Measurements from ENCODE around the gene MSH3. TPM values are rescaled to one million over a fixed set of nuclear protein-coding genes. Genes with fewer than 3 reads are reported as not detected.

The MSH3 gene
- polyA plus RNA-seq, 2 of the 4 experiments (the other 2 are of a cell fraction), result 9.3 to 13.1 TPM

DNA sequence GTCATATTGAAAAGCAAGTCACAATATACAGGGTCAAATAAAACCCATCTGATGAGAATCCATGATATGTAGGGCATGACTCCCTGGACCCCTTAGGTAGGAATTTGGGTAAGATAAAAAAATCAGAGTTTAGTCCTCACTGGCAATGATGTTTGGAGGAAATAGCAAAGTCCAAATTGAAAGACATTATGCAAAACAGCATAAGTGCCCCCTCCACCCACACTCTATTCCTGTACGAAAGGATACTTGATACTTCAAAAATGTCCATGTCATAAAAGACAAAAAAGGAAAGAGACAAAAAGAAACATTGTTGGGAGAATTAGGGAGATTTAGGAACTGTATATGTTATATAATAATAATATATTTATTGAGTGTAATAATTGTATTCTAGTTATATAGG lies 209.7 kb downstream of the MSH3 start:
- DNase-seq (ENCODE audit: low read depth in 1 of 2, low spot score in 1 of 2) (no peak), ATAC-seq (no peak), FAIRE-seq (no peak)
- H3K4me2 ChIP-seq, result no peak overlapping the region
- ChIA-PET CTCF (no interaction called here), POLR2A (no interaction called here)
- no peaks in the 10 kb centered on the region for H3K9me3 ChIP-seq
- no peak overlapping the region for H3K4me3 ChIP-seq
- WGBS (ENCODE audit: missing lambda C conversion rate), result 94% methylated on average over 1 of the region's 1 CpG
- H3K4me1 ChIP-seq, result peaks cover 8% of the 10 kb centered on the region; the same call in 1 of the 3 replicates
- TF ChIP-seq, protein P1, sequence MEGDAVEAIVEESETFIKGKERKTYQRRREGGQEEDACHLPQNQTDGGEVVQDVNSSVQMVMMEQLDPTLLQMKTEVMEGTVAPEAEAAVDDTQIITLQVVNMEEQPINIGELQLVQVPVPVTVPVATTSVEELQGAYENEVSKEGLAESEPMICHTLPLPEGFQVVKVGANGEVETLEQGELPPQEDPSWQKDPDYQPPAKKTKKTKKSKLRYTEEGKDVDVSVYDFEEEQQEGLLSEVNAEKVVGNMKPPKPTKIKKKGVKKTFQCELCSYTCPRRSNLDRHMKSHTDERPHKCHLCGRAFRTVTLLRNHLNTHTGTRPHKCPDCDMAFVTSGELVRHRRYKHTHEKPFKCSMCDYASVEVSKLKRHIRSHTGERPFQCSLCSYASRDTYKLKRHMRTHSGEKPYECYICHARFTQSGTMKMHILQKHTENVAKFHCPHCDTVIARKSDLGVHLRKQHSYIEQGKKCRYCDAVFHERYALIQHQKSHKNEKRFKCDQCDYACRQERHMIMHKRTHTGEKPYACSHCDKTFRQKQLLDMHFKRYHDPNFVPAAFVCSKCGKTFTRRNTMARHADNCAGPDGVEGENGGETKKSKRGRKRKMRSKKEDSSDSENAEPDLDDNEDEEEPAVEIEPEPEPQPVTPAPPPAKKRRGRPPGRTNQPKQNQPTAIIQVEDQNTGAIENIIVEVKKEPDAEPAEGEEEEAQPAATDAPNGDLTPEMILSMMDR (IDR thresholded peaks at IDR 0.05), result no peak
- TF ChIP-seq GATA3 (IDR thresholded peaks at IDR 0.05; ENCODE audit: borderline replicate concordance), result no peak
- TF ChIP-seq CEBPB (IDR thresholded peaks at IDR 0.05), result no peak
- no peak for TF ChIP-seq CHD2 (IDR thresholded peaks at IDR 0.05; ENCODE audit: low read length, partially characterized antibody)
- H3K27ac ChIP-seq, result no peak overlapping the region

DNA sequence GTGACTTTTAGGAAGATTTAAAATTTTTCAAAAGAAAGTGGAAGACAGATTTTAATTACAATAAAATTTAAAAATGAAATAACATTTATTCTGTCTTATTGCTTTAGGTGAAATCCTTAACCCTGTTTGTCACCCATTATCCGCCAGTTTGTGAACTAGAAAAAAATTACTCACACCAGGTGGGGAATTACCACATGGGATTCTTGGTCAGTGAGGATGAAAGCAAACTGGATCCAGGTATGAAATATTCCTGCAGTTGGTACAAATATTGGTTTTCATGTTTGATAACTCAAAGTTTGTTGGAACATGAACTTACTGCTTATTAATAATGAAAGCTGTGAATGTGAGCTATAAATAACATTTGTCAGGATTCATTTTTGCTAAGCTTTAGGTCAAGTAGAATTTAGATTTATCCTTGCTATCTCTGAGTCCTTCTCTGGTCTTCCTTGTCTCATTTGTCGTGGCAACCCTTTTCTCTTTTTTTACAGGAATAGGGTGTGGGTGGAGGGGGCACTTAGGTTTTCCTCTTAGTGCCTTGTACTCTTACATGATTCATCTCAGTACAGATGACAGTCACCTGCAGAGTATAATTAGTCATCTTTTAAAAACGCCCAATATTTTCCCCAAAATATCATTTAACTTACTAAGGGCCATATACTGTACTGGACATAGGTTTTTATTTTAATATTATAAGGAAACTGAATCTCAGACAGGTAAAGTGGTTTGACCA lies 210.4 kb downstream of the MSH3 start:
- ATAC-seq (no peak), DNase-seq (ENCODE audit: low read depth in 1 of 2, low spot score in 1 of 2) (no peak), FAIRE-seq (no peak)
- H3K27ac ChIP-seq, result no peak overlapping the region
- no peak overlapping the region for H3K4me2 ChIP-seq
- no peak overlapping the region for H3K4me3 ChIP-seq
- WGBS (ENCODE audit: missing lambda C conversion rate), result 72% methylated on average over 3 of the region's 3 CpGs
- POLR2A ChIA-PET, result no interaction called here
- CTCF ChIA-PET, result no interaction called here
- peaks cover 8% of the 10 kb centered on the region; the same call in 1 of the 3 replicates for H3K4me1 ChIP-seq
- no peaks in the 10 kb centered on the region for H3K9me3 ChIP-seq
- TF ChIP-seq, protein P2, sequence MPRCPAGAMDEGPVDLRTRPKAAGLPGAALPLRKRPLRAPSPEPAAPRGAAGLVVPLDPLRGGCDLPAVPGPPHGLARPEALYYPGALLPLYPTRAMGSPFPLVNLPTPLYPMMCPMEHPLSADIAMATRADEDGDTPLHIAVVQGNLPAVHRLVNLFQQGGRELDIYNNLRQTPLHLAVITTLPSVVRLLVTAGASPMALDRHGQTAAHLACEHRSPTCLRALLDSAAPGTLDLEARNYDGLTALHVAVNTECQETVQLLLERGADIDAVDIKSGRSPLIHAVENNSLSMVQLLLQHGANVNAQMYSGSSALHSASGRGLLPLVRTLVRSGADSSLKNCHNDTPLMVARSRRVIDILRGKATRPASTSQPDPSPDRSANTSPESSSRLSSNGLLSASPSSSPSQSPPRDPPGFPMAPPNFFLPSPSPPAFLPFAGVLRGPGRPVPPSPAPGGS (IDR thresholded peaks at IDR 0.05), result no peak
- TF ChIP-seq, protein P3, sequence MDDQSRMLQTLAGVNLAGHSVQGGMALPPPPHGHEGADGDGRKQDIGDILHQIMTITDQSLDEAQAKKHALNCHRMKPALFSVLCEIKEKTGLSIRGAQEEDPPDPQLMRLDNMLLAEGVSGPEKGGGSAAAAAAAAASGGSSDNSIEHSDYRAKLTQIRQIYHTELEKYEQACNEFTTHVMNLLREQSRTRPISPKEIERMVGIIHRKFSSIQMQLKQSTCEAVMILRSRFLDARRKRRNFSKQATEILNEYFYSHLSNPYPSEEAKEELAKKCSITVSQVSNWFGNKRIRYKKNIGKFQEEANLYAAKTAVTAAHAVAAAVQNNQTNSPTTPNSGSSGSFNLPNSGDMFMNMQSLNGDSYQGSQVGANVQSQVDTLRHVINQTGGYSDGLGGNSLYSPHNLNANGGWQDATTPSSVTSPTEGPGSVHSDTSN (IDR thresholded peaks at IDR 0.05), result no peak

DNA sequence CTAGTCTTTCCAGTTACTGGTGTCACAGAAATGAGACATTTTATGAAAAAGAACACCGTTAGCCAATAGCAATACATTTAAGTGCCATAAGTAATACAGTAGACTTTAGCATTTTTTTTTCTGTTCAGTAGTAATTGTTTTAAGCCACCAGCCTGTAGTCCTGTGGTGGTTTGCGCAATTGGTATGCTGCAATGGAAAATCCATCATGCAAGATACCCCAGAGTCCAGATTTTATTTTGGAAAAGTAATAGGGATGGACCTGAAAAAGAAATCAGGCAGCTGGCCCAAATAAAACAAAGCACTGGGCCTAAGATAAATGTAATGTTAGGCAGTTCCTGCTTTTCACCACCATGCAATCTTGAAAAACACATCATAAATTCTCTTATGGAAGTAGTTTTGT lies 211.1 kb downstream of the MSH3 start:
- no peak for FAIRE-seq
- CTCF ChIA-PET, result no interaction called here
- Histone ChIP-seq H3K4me1 (peaks cover 8% of the 10 kb centered on the region; the same call in 1 of the 3 replicates), H3K4me3 (no peak overlapping the region), H3K27ac (no peak overlapping the region), H3K4me2 (no peak overlapping the region), H3K9me3 (no peaks in the 10 kb centered on the region)
- TF ChIP-seq, protein P1 (IDR thresholded peaks at IDR 0.05), result no peak
- TF ChIP-seq CEBPB (IDR thresholded peaks at IDR 0.05), result 0 out of 4 replicates have a peak, but pooled peaks of 1 of the 2 experiments have one; percentile 30
- POLR2A ChIA-PET, result no interaction called here
- no peak for DNase-seq (ENCODE audit: low read depth in 1 of 2, low spot score in 1 of 2)
- WGBS (ENCODE audit: missing lambda C conversion rate), result 98% methylated on average over 2 of the region's 2 CpGs
- ATAC-seq, result no peak

DNA sequence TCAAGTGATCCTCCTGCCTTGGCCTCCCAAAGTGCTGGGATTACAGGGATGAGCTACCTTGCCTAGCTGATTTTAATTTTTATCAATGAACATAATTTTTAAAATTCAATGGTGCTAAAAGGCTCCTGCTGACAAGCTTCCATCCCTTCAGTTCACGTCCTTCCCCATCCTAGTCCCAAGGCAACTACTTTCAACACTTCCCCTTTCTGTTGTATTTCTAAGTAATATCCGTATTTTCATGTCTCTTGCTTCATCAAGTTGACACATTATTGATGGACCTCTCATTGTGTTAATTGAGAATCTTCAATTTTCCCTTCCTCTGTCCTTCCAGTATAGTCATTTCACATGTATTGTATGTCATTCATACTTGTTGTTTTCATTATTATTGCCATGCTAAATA lies 211.9 kb downstream of the MSH3 start:
- H3K4me3 ChIP-seq, result no peak overlapping the region
- WGBS (ENCODE audit: missing lambda C conversion rate), result 91% methylated on average over 2 of the region's 2 CpGs
- no peak overlapping the region for H3K27ac ChIP-seq
- no peak for FAIRE-seq
- H3K9me3 ChIP-seq, result no peaks in the 10 kb centered on the region
- peaks cover 9% of the 10 kb centered on the region for H3K4me1 ChIP-seq
- H3K4me2 ChIP-seq, result no peak overlapping the region
- CTCF ChIA-PET, result interaction anchor here (1.1 kb wide), 1 partner anchor 49 kb away, joined by 3 read pairs; no protein-coding TSS in a partner anchor
- no peak for ATAC-seq
- POLR2A ChIA-PET, result no interaction called here
- no peak for DNase-seq (ENCODE audit: low read depth in 1 of 2, low spot score in 1 of 2)
- no peak for TF ChIP-seq CHD4 (IDR thresholded peaks at IDR 0.05; ENCODE audit: borderline replicate concordance)
- TF ChIP-seq, protein P4, sequence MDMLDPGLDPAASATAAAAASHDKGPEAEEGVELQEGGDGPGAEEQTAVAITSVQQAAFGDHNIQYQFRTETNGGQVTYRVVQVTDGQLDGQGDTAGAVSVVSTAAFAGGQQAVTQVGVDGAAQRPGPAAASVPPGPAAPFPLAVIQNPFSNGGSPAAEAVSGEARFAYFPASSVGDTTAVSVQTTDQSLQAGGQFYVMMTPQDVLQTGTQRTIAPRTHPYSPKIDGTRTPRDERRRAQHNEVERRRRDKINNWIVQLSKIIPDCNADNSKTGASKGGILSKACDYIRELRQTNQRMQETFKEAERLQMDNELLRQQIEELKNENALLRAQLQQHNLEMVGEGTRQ (IDR thresholded peaks at IDR 0.05), result no peak
- TF ChIP-seq MAFK (IDR thresholded peaks at IDR 0.05; ENCODE audit: partially characterized antibody), result no peak
- no peak for TF ChIP-seq FOSL2 (IDR thresholded peaks at IDR 0.05)
- no peak for TF ChIP-seq FOSL2 (CRISPR knock-in tag; IDR thresholded peaks at IDR 0.05)
- no peak for TF ChIP-seq POLR2AphosphoS2 (conservative IDR thresholded peaks at IDR 0.05; ENCODE audit: low read length)
- no peak for TF ChIP-seq FOXS1 (CRISPR knock-in tag; IDR thresholded peaks at IDR 0.05)
- no peak for TF ChIP-seq KDM5A (IDR thresholded peaks at IDR 0.05)
- no peak for TF ChIP-seq MAZ (IDR thresholded peaks at IDR 0.05; ENCODE audit: borderline replicate concordance, low read depth, low read length)
- no peak for TF ChIP-seq HDAC2 (IDR thresholded peaks at IDR 0.05)
- no peak for TF ChIP-seq HEYL (CRISPR knock-in tag; IDR thresholded peaks at IDR 0.05)
- TF ChIP-seq, protein P5, sequence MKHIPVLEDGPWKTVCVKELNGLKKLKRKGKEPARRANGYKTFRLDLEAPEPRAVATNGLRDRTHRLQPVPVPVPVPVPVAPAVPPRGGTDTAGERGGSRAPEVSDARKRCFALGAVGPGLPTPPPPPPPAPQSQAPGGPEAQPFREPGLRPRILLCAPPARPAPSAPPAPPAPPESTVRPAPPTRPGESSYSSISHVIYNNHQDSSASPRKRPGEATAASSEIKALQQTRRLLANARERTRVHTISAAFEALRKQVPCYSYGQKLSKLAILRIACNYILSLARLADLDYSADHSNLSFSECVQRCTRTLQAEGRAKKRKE (CRISPR knock-in tag; IDR thresholded peaks at IDR 0.05; ENCODE audit: low read depth), result no peak
- TF ChIP-seq, protein P2 (IDR thresholded peaks at IDR 0.05), result no peak
- TF ChIP-seq RARB (CRISPR knock-in tag; IDR thresholded peaks at IDR 0.05), result no peak
- TF ChIP-seq GATA3 (IDR thresholded peaks at IDR 0.05; ENCODE audit: borderline replicate concordance), result no peak
